NCI-H146 treated with DMSO at 0.1 percent for 48 hours (cell line): Measurements from ENCODE around the gene EPO.
"Not testable (repeated sequence)": the region's sequence is repeated elsewhere in the genome, so short reads cannot be mapped to it uniquely, and the experiment has no call there.

Source experiments
- DNase-seq: peaks from one replicate; lab custom pipeline; 2025; ENCODE audit not compliant: unreplicated experiment; lab: John Stamatoyannopoulos, UW

EPO gene

DNA sequence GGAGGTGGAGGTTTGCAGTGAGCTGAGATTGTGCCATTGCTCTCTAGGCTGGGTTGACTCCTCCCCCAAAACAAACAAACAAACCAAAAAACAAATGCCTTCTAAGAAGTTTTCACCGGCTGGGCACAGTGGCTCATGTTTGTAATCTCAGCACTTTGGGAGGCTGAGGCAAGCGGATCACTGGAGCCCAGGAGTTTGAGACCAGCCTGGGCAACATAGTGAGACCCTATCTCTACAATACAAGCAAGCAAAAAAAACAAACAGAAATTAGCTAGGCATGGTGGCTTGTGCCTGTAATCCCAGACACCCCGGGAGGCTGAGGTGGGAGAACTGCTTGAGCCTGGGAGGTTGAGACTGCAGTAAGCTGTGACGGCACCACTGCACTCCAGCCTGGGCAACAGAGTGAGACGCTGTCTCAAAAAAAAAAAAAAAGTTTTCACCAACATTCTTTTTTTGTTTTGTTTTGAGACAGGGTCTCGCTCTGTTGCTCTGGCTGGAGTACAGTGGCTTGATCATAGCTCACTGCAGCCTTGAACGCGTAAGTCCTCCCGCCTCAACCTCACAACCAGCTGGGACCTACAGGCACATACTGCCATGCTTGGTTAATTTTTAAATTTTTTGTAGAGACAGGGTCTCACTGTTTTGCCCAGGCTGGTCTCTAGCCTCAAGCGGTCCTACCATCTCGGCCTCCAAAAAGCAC is 11.8 kb downstream of the EPO start:
- DNase-seq = no peak

DNA sequence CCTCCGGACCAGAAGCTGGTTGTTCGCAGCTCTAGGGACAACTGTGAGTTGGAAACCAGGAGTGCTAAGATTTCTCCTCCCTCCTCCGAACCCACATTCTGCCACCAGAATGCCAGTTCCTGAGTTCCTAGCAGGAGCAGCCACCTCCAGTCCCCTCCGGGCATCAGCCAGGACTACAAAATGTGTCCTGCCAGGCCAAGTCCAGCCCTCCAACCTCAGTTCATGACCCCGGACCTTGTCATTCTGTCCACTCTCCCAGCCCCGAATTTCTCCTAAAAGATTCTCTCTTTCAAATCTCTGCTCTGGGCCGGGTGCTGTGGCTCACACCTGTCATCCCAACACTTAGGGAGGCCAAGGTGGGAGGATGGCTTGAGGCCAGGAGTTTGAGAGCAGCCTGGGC is 15.5 kb downstream of the EPO start:
- DNase-seq = no peak

DNA sequence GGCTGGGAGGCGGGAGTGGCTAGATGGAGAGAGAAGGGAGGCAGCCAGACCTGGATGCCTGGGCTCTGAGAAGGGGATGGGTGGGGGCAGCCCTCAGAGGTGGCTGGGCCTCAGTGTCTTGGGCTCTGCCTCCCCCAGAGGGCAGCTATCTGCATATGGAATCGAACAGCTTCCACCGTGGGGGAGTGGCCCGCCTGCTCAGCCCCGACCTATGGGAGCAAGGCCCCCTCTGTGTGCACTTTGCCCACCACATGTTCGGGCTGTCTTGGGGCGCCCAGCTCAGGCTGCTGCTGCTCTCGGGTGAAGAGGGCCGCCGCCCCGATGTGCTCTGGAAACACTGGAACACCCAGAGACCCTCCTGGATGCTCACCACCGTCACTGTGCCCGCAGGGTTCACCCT is 16.4 kb downstream of the EPO start:
- DNase-seq = no peak

DNA sequence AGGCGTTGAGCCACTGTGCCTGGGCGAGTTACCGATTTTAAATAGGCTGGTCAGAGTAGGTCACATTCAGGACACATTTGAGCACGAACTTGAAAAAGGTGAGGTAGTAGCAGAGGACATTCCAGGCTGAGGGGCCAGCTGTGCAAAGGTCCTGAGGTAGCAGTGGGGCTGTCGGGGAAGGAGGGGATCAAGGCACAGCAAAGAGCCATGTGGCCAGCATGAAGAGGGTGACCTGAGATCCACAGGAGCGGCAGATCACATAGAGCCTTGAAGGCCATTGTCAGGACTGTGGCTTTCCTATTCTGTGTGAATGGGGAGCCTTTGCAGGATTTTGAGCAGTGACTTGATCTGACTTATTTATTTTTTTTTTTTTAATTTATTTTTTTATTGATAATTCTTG is 19.7 kb downstream of the EPO start:
- no peak for DNase-seq

DNA sequence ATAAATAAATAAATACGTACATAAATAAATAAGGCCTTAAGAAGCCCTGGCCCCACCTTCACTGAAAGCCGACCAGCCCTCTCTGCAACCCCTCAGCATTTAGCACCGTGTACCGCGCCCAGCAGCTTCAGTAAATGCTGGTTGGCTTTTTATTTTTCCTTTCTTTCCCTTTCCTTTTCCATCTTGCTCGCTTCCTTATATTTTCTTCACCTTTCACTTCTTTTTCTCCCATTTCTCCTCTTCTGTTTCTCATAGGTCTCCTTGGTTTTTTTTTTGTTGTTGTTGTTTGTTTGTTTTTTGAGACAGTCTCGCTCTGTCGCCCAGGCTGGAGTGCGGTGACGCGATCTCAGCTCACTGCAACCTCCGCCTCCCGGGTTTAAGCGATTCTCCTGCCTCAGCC is 24.3 kb downstream of the EPO start:
- no peak for DNase-seq

DNA sequence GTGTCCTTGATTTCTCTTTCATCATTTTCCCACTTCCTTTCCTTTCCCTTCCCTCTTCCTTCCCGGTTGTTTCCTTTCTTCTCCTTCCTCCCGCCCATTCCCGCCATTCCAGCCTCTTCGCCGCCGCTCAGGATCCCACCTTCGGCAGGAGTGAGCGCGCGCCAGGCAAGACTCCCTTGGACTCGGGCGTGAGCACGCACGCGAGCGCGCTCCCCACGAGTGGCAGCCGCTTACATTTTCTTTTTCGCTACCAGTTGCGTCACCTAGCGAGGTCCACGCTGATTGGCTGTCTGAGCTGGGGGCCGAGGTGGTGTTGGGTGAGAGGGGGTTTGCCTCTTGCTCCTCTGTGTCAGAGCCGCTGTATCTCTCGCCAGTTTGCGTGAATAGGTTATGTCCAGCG is 24.9 kb downstream of the EPO start:
- no peak for DNase-seq

DNA sequence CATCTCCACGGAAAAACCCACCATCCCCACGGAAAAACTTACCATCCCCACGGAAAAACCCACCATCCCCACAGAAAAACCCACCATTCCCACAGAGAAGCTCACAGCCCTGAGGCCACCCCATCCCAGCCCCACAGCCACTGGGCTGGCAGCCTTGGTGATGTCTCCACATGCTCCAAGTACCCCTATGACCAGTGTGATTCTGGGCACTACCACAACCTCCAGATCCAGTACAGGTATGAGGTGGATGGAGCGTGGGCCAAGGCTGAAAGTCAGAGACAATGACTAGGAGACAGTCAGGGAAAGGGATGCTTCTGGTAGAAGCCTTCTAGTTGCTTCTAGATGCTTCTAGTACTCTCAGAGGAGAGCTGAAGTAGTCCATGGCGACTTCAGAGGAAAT is 32.7 kb downstream of the EPO start:
- DNase-seq = no peak

DNA sequence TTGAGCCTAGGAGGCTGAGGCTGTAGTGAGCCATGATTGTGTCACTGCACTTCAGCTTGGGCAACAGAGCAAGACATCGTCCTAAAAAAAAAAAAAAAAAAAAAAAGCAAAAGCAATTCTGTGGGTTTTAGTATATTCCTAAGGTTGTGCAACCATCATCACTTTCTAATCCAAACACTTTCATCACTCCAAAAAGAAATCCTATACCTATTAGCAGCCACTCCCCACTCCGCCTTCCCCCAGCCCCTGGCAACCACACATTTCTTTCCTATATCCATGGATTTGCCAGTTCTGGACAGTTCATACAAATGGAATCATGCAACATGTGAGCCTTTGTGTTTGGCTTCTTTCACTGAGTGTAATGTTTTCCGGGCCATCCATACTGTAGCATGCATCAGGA is 33.5 kb downstream of the EPO start:
- no peak for DNase-seq

DNA sequence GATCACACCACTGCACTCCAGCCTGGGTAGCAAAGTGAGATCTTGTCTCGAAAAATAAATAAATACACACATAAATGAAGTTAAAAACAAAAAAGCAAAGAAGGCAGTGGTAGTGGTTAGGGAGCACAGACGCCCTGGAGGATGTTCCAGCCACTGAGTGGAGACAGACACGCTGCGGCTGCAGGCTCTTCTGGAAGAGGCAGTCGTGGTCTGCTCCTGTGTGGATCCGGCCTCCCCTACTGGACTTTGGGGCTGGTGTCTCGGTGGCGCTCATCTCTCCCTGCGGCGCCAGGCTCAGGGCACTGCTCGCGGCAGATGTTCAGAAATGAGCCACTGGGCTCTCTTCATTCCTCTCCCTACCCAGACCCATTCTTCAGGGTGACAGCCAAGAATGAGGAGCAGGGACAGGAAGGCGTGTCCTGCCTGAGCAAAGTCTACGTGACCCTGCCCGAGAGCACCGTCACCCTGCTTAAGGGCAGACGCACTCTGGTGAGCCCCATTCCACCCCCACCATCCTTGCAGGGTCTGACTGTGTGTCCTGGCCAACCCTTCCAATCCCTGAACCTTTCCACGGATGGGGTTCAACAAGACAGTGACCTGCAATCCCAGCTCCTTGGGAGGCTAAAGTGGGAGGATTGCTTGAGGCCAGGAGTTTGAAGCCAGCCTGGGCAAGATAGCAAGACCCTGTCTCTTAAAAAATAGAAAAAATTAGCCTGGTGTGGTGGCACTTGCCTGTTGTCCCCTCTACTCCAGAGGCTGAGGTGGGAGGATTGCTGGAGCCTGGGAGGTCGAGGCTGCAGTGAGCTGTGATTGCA is 39.3 kb downstream of the EPO start:
- DNase-seq = no peak

DNA sequence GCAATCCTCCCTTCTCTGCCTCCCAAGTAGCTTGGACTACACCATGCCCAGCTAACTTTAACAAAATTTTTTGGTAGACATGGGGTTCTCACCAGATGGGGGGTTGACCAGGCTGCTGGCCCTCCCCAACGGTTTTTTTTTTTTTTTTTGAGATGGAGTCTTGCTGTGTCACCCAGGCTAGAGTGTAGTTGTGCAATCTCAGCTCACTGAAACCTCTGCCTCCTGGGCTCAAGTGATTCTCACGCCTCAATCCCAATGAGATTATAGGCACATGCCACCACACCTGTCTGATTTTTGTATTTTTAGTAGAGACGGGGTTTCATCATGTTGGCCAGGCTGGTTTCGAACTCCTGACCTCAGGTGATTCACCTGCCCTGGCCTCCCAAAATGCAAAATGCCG is 42.6 kb downstream of the EPO start:
- DNase-seq = not testable (repeated sequence)

DNA sequence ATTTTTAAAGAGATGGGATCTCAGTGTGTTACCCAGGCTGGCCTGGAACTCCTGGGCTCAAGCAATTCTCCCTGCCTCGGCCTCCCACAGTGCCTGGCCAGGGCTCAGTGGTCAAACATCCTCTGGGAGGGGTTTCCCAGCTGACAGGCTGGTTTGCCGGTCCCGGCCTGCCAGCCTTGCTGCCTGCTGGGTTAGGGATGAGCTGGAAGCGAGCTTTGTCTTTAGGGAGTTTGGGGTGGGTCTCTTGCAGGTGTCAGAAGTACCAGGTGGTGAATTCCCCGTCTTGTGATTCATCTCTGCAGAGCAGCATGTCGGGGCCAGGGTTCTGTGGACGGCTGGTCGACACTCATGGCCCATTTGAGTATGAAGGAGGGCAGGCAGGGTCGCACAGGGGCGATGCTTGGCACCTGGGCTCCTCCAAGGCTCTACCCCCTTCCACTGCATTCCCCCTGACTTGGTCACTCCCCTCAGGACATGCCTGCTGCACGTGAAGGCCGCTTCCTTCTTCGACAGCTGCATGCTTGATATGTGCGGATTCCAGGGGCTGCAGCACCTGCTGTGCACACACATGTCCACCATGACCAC is 43.4 kb downstream of the EPO start:
- no peak for DNase-seq

DNA sequence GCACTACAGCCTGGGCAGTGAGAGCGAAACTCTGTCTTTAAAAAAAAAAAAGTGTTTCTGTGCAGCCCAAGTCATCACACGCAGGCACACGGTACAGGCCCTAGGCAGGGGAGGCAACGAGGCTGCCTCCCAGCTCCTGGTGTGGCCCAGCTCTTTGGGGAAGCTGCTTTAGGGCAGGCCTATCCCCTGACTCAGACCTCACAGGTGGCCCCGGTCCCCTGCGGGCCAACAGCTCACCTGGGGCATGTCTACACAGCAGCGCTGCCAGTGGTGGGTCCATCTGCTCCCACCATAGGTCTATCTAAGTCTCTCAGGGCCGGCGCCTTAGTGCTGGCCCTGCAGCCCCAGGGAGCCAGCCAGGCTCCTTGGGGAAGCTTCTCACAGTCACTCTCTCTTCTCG is 44.6 kb downstream of the EPO start:
- DNase-seq = no peak

DNA sequence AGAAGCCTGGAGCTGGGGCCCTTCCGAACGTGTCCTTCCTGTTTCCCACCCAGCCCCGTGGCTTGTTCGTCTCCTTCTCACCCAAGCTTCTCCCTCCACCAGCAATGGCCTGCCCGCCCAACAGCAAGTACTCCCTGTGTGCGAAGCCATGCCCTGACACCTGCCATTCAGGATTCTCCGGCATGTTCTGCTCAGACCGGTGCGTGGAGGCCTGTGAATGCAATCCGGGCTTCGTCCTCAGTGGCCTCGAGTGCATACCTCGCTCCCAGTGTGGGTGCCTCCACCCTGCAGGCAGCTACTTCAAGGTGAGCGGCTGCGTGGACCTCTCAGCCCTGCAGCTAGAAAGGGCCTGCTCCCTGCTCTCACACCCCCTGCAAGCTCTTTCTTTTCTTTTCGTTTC is 45.0 kb downstream of the EPO start:
- no peak for DNase-seq

DNA sequence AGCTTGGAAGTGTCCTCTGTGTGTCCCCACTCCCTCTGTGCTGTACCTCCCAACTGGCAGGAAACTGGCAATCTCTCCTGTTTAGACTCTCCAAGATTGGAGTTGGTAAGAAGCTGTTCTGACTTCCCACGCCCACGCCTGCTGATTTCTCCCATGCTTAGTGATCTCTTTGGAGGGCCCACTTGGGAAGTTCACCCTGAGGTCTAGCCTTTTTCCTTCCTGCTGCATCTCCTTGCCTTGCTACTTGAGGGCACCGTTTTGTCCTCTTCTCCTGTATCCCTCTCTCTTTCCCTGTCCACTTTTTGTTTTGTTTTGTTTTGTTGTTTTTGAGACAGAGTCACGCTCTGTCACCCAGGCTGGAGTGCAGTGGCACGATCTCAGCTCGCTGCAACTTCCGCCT is 48.5 kb downstream of the EPO start:
- DNase-seq = no peak
